H9 (cell line): Measurements from ENCODE around the gene SLFN5. TPM values are rescaled to one million over a fixed set of nuclear protein-coding genes. Genes with fewer than 3 reads are reported as not detected.

ENCODE experiments used
- DNase-seq: peaks from one replicate; pipeline ENCODE4 v3.0.0-alpha.2; 2017
- H2AFZ ChIP-seq: one replicate; pipeline ENCODE4 v1.6.1; 2013; ENCODE audit warnings: mild to moderate bottlenecking, low read length, control low read depth, moderate library complexity
- H2AK5ac ChIP-seq: 2 replicates; pipeline ENCODE4 v1.6.1; 2013; ENCODE audit warnings: low read length, control low read depth, mixed read lengths; ENCODE audit not compliant: insufficient read length
- H2BK120ac ChIP-seq: one replicate; pipeline ENCODE4 v1.6.1; 2013; ENCODE audit warnings: low read depth, mild to moderate bottlenecking, low read length, control low read depth, inconsistent platforms; ENCODE audit not compliant: poor library complexity, severe bottlenecking
- H2BK12ac ChIP-seq: 2 replicates; pipeline ENCODE4 v1.6.1; 2013; ENCODE audit warnings: low read length, control low read depth, mixed read lengths, low read depth; ENCODE audit not compliant: insufficient read length
- H2BK15ac ChIP-seq: 2 replicates; pipeline ENCODE4 v1.6.1; 2013; ENCODE audit warnings: low read depth, low read length, control low read depth
- H2BK20ac ChIP-seq: one replicate; pipeline ENCODE4 v1.6.1; 2013; ENCODE audit warnings: low read depth, mild to moderate bottlenecking, low read length, control low read depth, inconsistent platforms; ENCODE audit not compliant: poor library complexity, severe bottlenecking
- H2BK5ac ChIP-seq: 2 replicates; pipeline ENCODE4 v1.6.1; 2013; ENCODE audit warnings: low read length, control low read depth, mixed read lengths; ENCODE audit not compliant: insufficient read length
- H3K14ac ChIP-seq: 2 replicates; pipeline ENCODE4 v1.6.1; 2013; ENCODE audit warnings: low read length, control low read depth; ENCODE audit not compliant: insufficient read depth
- H3K18ac ChIP-seq: 2 replicates; pipeline ENCODE4 v1.6.1; 2013; ENCODE audit warnings: low read depth, mild to moderate bottlenecking, mixed read lengths, low read length, control low read depth; ENCODE audit not compliant: insufficient read length
- H3K23ac ChIP-seq: 2 replicates; pipeline ENCODE4 v1.6.1; 2013; ENCODE audit warnings: low read length, control low read depth, mixed read lengths, low read depth; ENCODE audit not compliant: insufficient read length
- H3K23me2 ChIP-seq: 2 replicates; pipeline ENCODE4 v1.6.1; 2013; ENCODE audit warnings: low read depth, mild to moderate bottlenecking, mixed read lengths, low read length, control low read depth; ENCODE audit not compliant: insufficient read length, poor library complexity, severe bottlenecking
- H3K27ac ChIP-seq: 2 replicates; pipeline ENCODE4 v1.5.1; 2013; ENCODE audit warnings: low read length, control low read depth, mixed read lengths, low read depth; ENCODE audit not compliant: insufficient read length
- H3K27me3 ChIP-seq: 2 replicates; pipeline ENCODE4 v1.6.1; 2013; ENCODE audit warnings: low read length, control low read depth, inconsistent platforms; ENCODE audit not compliant: insufficient read depth
- H3K4ac ChIP-seq: 2 replicates; pipeline ENCODE4 v1.6.1; 2013; ENCODE audit warnings: low read depth, mild to moderate bottlenecking, control low read depth, inconsistent platforms, low read length, moderate library complexity
- H3K4me1 ChIP-seq: 2 replicates; pipeline ENCODE4 v1.6.1; 2013; ENCODE audit warnings: low read length, control low read depth, inconsistent platforms; ENCODE audit not compliant: insufficient read depth
- H3K4me2 ChIP-seq: 2 replicates; pipeline ENCODE4 v1.6.1; 2013; ENCODE audit warnings: low read length, control low read depth, mixed read lengths; ENCODE audit not compliant: insufficient read length, insufficient read depth
- H3K56ac ChIP-seq: 2 replicates; pipeline ENCODE4 v1.6.1; 2013; ENCODE audit warnings: low read depth, mild to moderate bottlenecking, mixed read lengths, low read length, control low read depth; ENCODE audit not compliant: insufficient read length
- H3K79me1 ChIP-seq: 2 replicates; pipeline ENCODE4 v1.6.1; 2013; ENCODE audit warnings: low read depth, mild to moderate bottlenecking, moderate library complexity, low read length, control low read depth, inconsistent platforms; ENCODE audit not compliant: insufficient read depth, poor library complexity, severe bottlenecking
- H3K79me2 ChIP-seq: 2 replicates; pipeline ENCODE4 v1.6.1; 2013; ENCODE audit warnings: low read length, control low read depth, inconsistent platforms; ENCODE audit not compliant: insufficient read depth
- H3K9ac ChIP-seq: 2 replicates; pipeline ENCODE4 v1.6.1; 2013; ENCODE audit warnings: low read length, control low read depth, mixed read lengths; ENCODE audit not compliant: insufficient read length; ENCODE audit errors: extremely low read depth
- H3K9me3 ChIP-seq: one replicate; pipeline ENCODE4 v1.6.1; 2013; ENCODE audit warnings: low read depth, low read length, inconsistent platforms; ENCODE audit not compliant: control insufficient read depth
- H3T11ph ChIP-seq: one replicate; pipeline ENCODE4 v1.6.1; 2013; ENCODE audit warnings: mild to moderate bottlenecking, low read length, control low read depth, inconsistent platforms
- H4K20me1 ChIP-seq: one replicate; pipeline ENCODE4 v1.6.1; 2013; ENCODE audit not compliant: control insufficient read depth, insufficient read length, insufficient read depth
- H4K5ac ChIP-seq: 2 replicates; pipeline ENCODE4 v1.6.1; 2013; ENCODE audit warnings: low read depth, mild to moderate bottlenecking, mixed read lengths, low read length, control low read depth; ENCODE audit not compliant: insufficient read length
- H4K8ac ChIP-seq: replicated peaks from 2 replicates; pipeline ENCODE4 v1.6.1; 2013; ENCODE audit warnings: low read length, control low read depth, mixed read lengths, low read depth; ENCODE audit not compliant: insufficient read length
- H4K91ac ChIP-seq: 2 replicates; pipeline ENCODE4 v1.6.1; 2013; ENCODE audit warnings: low read depth, mild to moderate bottlenecking, moderate library complexity, mixed read lengths, low read length, control low read depth; ENCODE audit not compliant: insufficient read length
- H3K27ac Mint-ChIP-seq, 3 experiments: 2 replicates in 2 of 3; 3 replicates in 1 of 3; pipeline ENCODE4 v1.8.0; 2020 to 2021; ENCODE audit warnings: mixed read lengths in 3 of 3, mild to moderate bottlenecking in 1 of 3, moderate library complexity in 1 of 3
- H3K27me3 Mint-ChIP-seq: 2 replicates; pipeline ENCODE4 v1.8.0; 2021; ENCODE audit warnings: low read depth, mild to moderate bottlenecking, moderate library complexity, mixed read lengths
- H3K36me3 Mint-ChIP-seq, 3 experiments: 2 replicates in 2 of 3; 3 replicates in 1 of 3; pipeline ENCODE4 v1.8.0; 2020 to 2021; ENCODE audit warnings: low read depth in 3 of 3, mixed read lengths in 3 of 3; ENCODE audit not compliant: insufficient read depth in 1 of 3
- H3K4me1 Mint-ChIP-seq, 2 experiments: 2 replicates each; pipeline ENCODE4 v1.8.0; 2020; ENCODE audit warnings: mixed read lengths in 2 of 2
- H3K4me3 Mint-ChIP-seq, 2 experiments: 2 replicates in 1 of 2; 3 replicates in 1 of 2; pipeline ENCODE4 v1.8.0; 2020 to 2021; ENCODE audit warnings: mild to moderate bottlenecking in 2 of 2, mixed read lengths in 2 of 2, moderate library complexity in 1 of 2
- H3K9me3 Mint-ChIP-seq, 2 experiments: 2 replicates in 1 of 2; 3 replicates in 1 of 2; pipeline ENCODE4 v1.8.0; 2020; ENCODE audit warnings: mild to moderate bottlenecking in 2 of 2, mixed read lengths in 2 of 2, moderate library complexity in 1 of 2
- CTCF ChIP-seq: fragments of 200-600 bp; sonication (generic); conservative IDR thresholded peaks from 3 replicates; pipeline ENCODE4 v1.8.0; 2021; ENCODE audit warnings: antibody characterized with exemption, mild to moderate bottlenecking
- WGBS: extraction: QIAGEN DNeasy Blood & Tissue Kit; methylation state at CpG from one replicate; pipeline ENCODE4 v1.1.7; 2013; ENCODE audit warnings: missing lambda C conversion rate, low lambda C conversion rate, mixed read lengths; ENCODE audit not compliant: insufficient read length; ENCODE audit errors: extremely low coverage; 5-methylcytosine and 5-hydroxymethylcytosine counted together
- total RNA-seq: library from RNA; stranded (reverse); gene quantifications from 2 replicates; pipeline ENCODE4 v1.2.1, GENCODE V29; 2021

Gene SLFN5
- total RNA-seq, 1 experiment from 2014 or later = 2.9 TPM

- H3K56ac ChIP-seq = no peak overlapping the region
- H3K4me3 Mint-ChIP-seq = no peak overlapping the region
- H3K79me1 ChIP-seq = no peaks in the 10 kb centered on the region
- no peak overlapping the region for H4K91ac ChIP-seq
- no peak overlapping the region for H4K5ac ChIP-seq
- no peak overlapping the region for H2BK15ac ChIP-seq
- no peaks in the 10 kb centered on the region for H3K4me1 ChIP-seq
- no peak overlapping the region for H3T11ph ChIP-seq
- H3K23me2 ChIP-seq = no peaks in the 10 kb centered on the region
- no CpG with 5 or more reads among the region's 2 CpGs for WGBS
- no peak overlapping the region for H2BK12ac ChIP-seq
- peaks cover 4% of the 10 kb centered on the region for H3K27me3 Mint-ChIP-seq
- H3K9me3 Mint-ChIP-seq = no peaks in the 10 kb centered on the region
- H2AFZ ChIP-seq = no peak overlapping the region
- H3K79me2 ChIP-seq = no peaks in the 10 kb centered on the region
- no peak overlapping the region for H3K27ac ChIP-seq
- H4K8ac ChIP-seq = no peak overlapping the region
- H2AK5ac ChIP-seq = no peak overlapping the region
- H3K27me3 ChIP-seq = no peaks in the 10 kb centered on the region
- no peak overlapping the region for H2BK20ac ChIP-seq
- H3K4ac ChIP-seq = no peak overlapping the region
- no peaks in the 10 kb centered on the region for H3K9me3 ChIP-seq
- TF ChIP-seq CTCF = no peak
- H3K18ac ChIP-seq = no peak overlapping the region
- H3K4me1 Mint-ChIP-seq = peaks cover 3 to 6% of the 10 kb centered on the region in 2 experiments; a peak in 2 of 4 replicates
- H3K27ac Mint-ChIP-seq = no peak overlapping the region
- H3K9ac ChIP-seq = no peak overlapping the region
- no peaks in the 10 kb centered on the region for H3K36me3 Mint-ChIP-seq
- H2BK5ac ChIP-seq = no peak overlapping the region
- no peak overlapping the region for H2BK120ac ChIP-seq
- no peaks in the 10 kb centered on the region for H4K20me1 ChIP-seq
- H3K14ac ChIP-seq = no peak overlapping the region
- DNase-seq = no peak
- H3K23ac ChIP-seq = no peak overlapping the region
- no peak overlapping the region for H3K4me2 ChIP-seq
These were observed 9.8 kb downstream of the SLFN5 start for GRCh38 chr17:35252651-35253050.
